Testis (tissue), 3 donors: Measurements from ENCODE around the gene FRMD5. TPM values are rescaled to one million over a fixed set of nuclear protein-coding genes. Genes with fewer than 3 reads are reported as not detected.

ENCODE experiments used
- DNase-seq: peaks from one replicate; pipeline ENCODE4 v3.0.0-alpha.2; 2019
- H3K27ac ChIP-seq, 2 donors: fragments of 200-600 bp; sonication (generic); one replicate each; pipeline ENCODE4 v1.5.1; 2019
- H3K27me3 ChIP-seq: fragments of 200-600 bp; sonication (generic); one replicate; pipeline ENCODE4 v1.5.1; 2019
- H3K36me3 ChIP-seq: fragments of 200-600 bp; sonication (generic); one replicate; pipeline ENCODE4 v1.5.1; 2017; ENCODE audit warnings: low read depth; ENCODE audit errors: missing control alignments
- H3K4me1 ChIP-seq: fragments of 200-600 bp; sonication (generic); one replicate; pipeline ENCODE4 v1.5.1; 2019
- H3K4me3 ChIP-seq, 2 donors: fragments of 200-600 bp; sonication (generic); one replicate each; pipeline ENCODE4 v1.5.1; 2017 to 2019
- H3K9me3 ChIP-seq: fragments of 200-600 bp; sonication (generic); one replicate; pipeline ENCODE4 v1.5.1; 2017
- POLR2A ChIP-seq: fragments of 450-650 bp; IDR thresholded peaks from one replicate; pipeline ENCODE4 v1.6.1; 2017; ENCODE audit warnings: antibody characterized with exemption, mild to moderate bottlenecking, moderate library complexity
- WGBS, 2 donors: methylation state at CpG; one replicate each; pipeline ENCODE4 v1.1.5; 2018; 5-methylcytosine and 5-hydroxymethylcytosine counted together
- intact Hi-C: fragments of 100-400 bp; cut with DNase I; formaldehyde crosslinking; loops from one replicate; pipeline ENCODE4 v1.15.1; 2023; ENCODE audit warnings: low total_unique reads
- polyA plus RNA-seq: library from polyadenylated mRNA; stranded (reverse); fragments of 350-450 nt; fragmentation: Illumina TruSeq; extraction: RNeasy Lipid Tissue Mini Kit (QIAGEN cat#74804); gene quantifications from one replicate; pipeline ENCODE4 v1.2.3, GENCODE V29; 2014; ENCODE audit warnings: low read depth, low replicate concordance; ENCODE audit not compliant: insufficient read depth
- total RNA-seq, 2 donors: library from RNA; depleted of rRNA; stranded (reverse); fragments of >200 nt; gene quantifications; one replicate each; pipeline ENCODE4 v1.2.3, GENCODE V29; 2016
- TF ChIP-seq, protein P1 (sequence below), 3 experiments: fragments of 450-650 bp in 2 of 3; fragments of 200-600 bp in 1 of 3; sonication (generic) in 1 of 3; IDR thresholded peaks; one replicate each; pipeline ENCODE4 v1.5.1; 2016 to 2019; ENCODE audit warnings: antibody characterized with exemption in 3 of 3, mild to moderate bottlenecking in 2 of 3, moderate library complexity in 1 of 3

Gene FRMD5
- total and polyA plus RNA-seq, 3 donors from 2014 or later: 10.5 to 12.3 (median 10.6) TPM

DNA sequence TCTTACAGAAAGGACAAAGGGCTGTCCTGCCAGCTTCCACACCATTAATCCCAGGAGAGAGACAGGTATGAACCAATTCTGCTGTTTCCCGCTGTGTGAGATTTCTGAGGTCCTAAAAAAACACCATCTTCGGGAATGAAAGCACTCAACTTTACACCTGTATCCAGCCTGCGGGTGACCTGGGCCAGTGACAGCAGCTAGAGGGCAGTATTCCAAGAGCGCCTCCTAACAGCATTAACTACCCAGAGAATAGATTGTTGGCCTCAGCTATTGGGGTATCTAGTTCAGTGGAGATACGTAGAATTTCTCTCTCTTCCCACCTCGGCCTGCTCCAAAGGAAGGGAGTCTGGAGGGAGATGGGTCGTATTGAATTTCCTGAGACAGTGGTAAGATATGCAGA is 313.1 kb downstream of the FRMD5 start:
- Histone ChIP-seq H3K36me3 (no peaks in the 10 kb centered on the region), H3K9me3 (no peaks in the 10 kb centered on the region), H3K27me3 (no peaks in the 10 kb centered on the region), H3K4me3 (no peak overlapping the region), H3K4me1 (no peaks in the 10 kb centered on the region), H3K27ac (no peak overlapping the region)
- WGBS, 2 donors: 91 to 92% methylated on average over 7 of the region's 7 CpGs
- intact Hi-C loops: no loop called here
- peak; percentile 43 for DNase-seq
- no peak for TF ChIP-seq POLR2A
- TF ChIP-seq, protein P1, sequence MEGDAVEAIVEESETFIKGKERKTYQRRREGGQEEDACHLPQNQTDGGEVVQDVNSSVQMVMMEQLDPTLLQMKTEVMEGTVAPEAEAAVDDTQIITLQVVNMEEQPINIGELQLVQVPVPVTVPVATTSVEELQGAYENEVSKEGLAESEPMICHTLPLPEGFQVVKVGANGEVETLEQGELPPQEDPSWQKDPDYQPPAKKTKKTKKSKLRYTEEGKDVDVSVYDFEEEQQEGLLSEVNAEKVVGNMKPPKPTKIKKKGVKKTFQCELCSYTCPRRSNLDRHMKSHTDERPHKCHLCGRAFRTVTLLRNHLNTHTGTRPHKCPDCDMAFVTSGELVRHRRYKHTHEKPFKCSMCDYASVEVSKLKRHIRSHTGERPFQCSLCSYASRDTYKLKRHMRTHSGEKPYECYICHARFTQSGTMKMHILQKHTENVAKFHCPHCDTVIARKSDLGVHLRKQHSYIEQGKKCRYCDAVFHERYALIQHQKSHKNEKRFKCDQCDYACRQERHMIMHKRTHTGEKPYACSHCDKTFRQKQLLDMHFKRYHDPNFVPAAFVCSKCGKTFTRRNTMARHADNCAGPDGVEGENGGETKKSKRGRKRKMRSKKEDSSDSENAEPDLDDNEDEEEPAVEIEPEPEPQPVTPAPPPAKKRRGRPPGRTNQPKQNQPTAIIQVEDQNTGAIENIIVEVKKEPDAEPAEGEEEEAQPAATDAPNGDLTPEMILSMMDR (IDR thresholded peaks at IDR 0.05): peak; percentile 7 to 39 (median 9)

DNA sequence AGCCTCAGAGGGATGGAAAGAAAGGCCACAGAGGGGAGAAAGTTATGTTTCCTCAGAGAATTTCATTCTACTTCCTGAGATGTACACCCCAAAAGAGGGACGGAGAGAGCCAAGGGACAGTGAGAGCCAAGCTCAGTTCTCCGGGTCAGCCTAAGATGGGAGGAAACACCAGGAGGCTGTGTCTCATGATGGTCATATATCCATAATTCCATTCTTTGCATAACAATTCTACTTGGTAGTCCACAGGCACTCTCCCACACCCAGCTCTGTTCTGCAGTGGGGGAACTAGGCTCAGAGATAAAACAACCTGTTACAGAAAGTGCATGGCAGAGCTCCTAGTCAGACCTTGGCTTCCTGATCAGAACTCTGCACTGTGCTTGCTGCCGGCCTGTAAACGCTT is 313.8 kb downstream of the FRMD5 start:
- Histone ChIP-seq H3K4me3 (no peak overlapping the region), H3K27me3 (no peaks in the 10 kb centered on the region), H3K36me3 (no peaks in the 10 kb centered on the region), H3K9me3 (no peaks in the 10 kb centered on the region), H3K4me1 (no peaks in the 10 kb centered on the region), H3K27ac (no peak overlapping the region)
- WGBS, 2 donors: 52 to 71% methylated on average over 4 of the region's 4 CpGs
- TF ChIP-seq POLR2A: no peak
- TF ChIP-seq, protein P1 (IDR thresholded peaks at IDR 0.05): no peak
- intact Hi-C loops: no loop called here
- no peak for DNase-seq

DNA sequence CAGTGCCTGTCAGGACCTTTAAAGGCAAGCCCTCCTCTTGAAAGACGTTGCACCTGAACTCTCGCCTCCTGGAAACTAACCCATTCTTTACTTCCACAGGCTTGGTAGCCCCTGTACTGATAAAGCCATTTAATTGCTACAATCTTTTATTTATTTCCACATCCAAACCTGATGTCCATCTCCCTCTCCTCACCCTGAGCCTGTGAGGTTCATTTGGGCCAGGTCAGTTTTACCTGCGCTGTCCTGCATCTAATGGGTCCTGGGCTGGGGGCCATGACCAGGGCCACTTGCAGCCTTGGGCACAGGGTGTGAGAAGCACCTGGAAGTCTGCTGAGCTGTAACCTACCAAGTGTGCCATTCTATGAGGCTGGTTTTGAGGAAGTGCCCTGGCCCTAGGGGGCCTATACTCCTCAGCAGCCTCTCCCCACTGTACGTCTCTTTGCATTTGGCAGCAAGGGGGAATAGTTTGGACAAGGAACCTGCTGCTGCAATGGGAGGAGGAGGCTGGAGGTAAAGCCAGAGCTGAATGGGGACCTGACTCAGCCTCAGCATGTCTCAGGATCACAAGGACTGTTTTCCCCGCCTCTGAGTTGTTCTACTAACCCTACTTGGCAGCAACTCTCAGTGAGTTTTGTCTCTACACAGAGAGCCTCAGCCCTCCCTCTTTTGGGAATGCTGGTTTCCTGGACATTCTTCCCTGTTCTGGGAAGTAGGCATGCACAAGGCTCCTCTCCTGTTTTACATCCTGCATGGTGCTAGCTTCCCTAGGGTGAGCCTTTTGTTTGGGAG is 314.5 kb downstream of the FRMD5 start:
- intact Hi-C loops: no loop called here

DNA sequence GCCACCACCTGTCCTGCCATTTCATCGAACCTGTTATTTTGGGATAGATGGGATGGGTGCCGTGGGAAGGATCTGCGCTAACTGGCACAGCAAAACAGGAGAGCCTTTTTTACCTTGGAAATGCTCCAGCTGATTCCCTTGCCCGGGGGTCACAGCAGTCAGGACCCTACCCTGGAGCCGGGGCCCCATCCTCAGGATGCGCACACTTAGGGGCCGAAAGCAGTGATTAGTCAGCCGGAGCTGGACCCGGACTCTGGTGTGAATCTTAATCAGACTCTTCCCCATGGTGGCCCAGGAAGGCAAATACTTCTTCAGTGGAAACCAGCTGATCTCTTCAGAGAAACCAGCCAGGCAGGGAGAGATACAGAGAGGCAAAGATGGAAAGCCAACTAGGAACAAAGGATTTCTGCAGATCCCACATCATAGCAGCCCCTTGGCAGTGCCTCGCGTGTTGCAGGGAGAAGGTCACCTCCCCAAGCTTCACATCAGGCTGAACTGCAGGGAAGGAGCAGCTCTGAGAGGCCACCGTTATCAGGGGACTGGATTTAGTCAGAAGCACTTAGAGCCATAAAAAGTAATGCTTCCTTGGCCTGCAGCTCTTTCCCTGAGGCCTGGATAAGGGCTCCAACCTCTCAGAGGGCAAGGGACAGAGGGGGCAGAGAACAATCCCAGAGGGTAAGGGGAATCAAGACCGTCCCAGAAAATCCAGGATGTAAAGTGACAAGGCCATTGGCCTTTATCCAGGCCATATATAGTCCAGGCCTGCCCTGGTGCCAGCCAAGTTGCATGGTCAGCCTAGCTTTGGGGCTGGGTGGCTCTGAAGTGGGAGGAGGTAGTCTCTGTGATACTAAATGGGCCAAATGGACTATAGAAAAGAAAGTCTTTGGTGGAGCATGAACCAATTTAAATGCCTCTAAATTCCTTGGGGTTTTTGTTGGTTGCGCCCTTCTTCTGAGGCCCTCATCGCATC is 315.4 kb downstream of the FRMD5 start:
- H3K9me3 ChIP-seq: no peaks in the 10 kb centered on the region
- H3K36me3 ChIP-seq: no peaks in the 10 kb centered on the region
- H3K4me1 ChIP-seq: no peaks in the 10 kb centered on the region
- DNase-seq: no peak
- intact Hi-C loops: no loop called here
- H3K27me3 ChIP-seq: no peaks in the 10 kb centered on the region
- 82 to 87% methylated on average over 15 of the region's 15 CpGs for WGBS, 2 donors
- TF ChIP-seq, protein P1 (IDR thresholded peaks at IDR 0.05): no peak
- TF ChIP-seq POLR2A: no peak
- H3K27ac ChIP-seq: no peak overlapping the region
- no peak overlapping the region for H3K4me3 ChIP-seq

More for the DNA sequence above, 314.5 kb downstream of the FRMD5 start:
- Histone ChIP-seq H3K27ac (no peak overlapping the region), H3K9me3 (no peaks in the 10 kb centered on the region), H3K27me3 (no peaks in the 10 kb centered on the region), H3K4me3 (no peak overlapping the region), H3K4me1 (no peaks in the 10 kb centered on the region), H3K36me3 (no peaks in the 10 kb centered on the region)
- DNase-seq: peak; percentile 36
- WGBS, 2 donors: 75 to 76% methylated on average over 5 of the region's 5 CpGs
- TF ChIP-seq, protein P1 (IDR thresholded peaks at IDR 0.05): no peak
- TF ChIP-seq POLR2A: no peak
